Activated CD8-positive, alpha-beta T cell treated with anti-CD3 and anti-CD28 coated beads for 36 hours (primary cell): ENCODE results near the gene TTC24. TPM values are rescaled to one million over a fixed set of nuclear protein-coding genes. Genes with fewer than 3 reads are reported as not detected.
A peak's percentile ranks its signal among the peaks of the same experiment; 100 is the strongest.

Experiments
- ATAC-seq: fragments of 200-7000 bp; cut with Tn5 transposase; one replicate; pipeline ENCODE4 v1.10.0; 2021; ENCODE audit warnings: mild to moderate bottlenecking, moderate library complexity
- CTCF ChIA-PET: fragments of 350-600 bp; sonication (Branson Sonifier 250); formaldehyde crosslinking; loops from one replicate; lab custom pipeline; 2021; ENCODE audit warnings: antibody characterized with exemption; lab: Charles Lee
- POLR2A ChIA-PET: fragments of 350-600 bp; sonication (Branson Sonifier 250); formaldehyde crosslinking; loops from one replicate; lab custom pipeline; 2021; ENCODE audit warnings: antibody characterized with exemption; lab: Charles Lee
- DNase-seq: peaks from one replicate; pipeline ENCODE4 v3.0.0-alpha.2; 2020
- H3K27ac Mint-ChIP-seq: one replicate; pipeline ENCODE4 v1.8.0; 2021; ENCODE audit warnings: mild to moderate bottlenecking, mixed read lengths
- H3K27me3 Mint-ChIP-seq: one replicate; pipeline ENCODE4 v1.8.0; 2021; ENCODE audit warnings: mixed read lengths
- H3K36me3 Mint-ChIP-seq: one replicate; pipeline ENCODE4 v1.8.0; 2021; ENCODE audit warnings: low read depth, mixed read lengths
- H3K4me1 Mint-ChIP-seq: one replicate; pipeline ENCODE4 v1.8.0; 2021; ENCODE audit warnings: low read depth, mixed read lengths
- H3K4me3 Mint-ChIP-seq: one replicate; pipeline ENCODE4 v1.8.0; 2021; ENCODE audit warnings: mild to moderate bottlenecking, moderate library complexity, mixed read lengths
- H3K9me3 Mint-ChIP-seq: one replicate; pipeline ENCODE4 v1.8.0; 2021; ENCODE audit warnings: mixed read lengths
- CTCF ChIP-seq: fragments of 200-600 bp; IDR thresholded peaks from one replicate; pipeline ENCODE4 v1.8.0; 2022; ENCODE audit warnings: antibody characterized with exemption, mild to moderate bottlenecking
- intact Hi-C: fragments of 100-400 bp; cut with micrococcal nuclease; formaldehyde crosslinking; loops from one replicate; pipeline ENCODE4 v1.10.0; 2022
- total RNA-seq, 2 experiments: library from RNA; stranded (reverse); gene quantifications; one replicate each; pipeline ENCODE4 v1.2.3, GENCODE V29; 2021

The TTC24 gene
- total RNA-seq, 2 experiments from 2014 or later: 19.8 to 20.2 TPM

GRCh38 chr1:156623946-156624813, 44.7 kb downstream of the TTC24 start:
- no peak overlapping the region for H3K27ac Mint-ChIP-seq
- H3K9me3 Mint-ChIP-seq: no peaks in the 10 kb centered on the region
- TF ChIP-seq CTCF: peak; percentile 40
- ATAC-seq (peak; percentile 65), DNase-seq (peak; percentile 58)
- peaks cover 46% of the 10 kb centered on the region for H3K27me3 Mint-ChIP-seq
- peaks cover 10% of the 10 kb centered on the region for H3K4me1 Mint-ChIP-seq
- POLR2A ChIA-PET: interaction anchor here (0.9 to 1.3 kb wide), 3 partner anchors 19 to 57 kb away, joined by 3 read pairs; no protein-coding TSS in a partner anchor
- CTCF ChIA-PET: interaction anchor here (0.6 to 12.4 kb wide), 46 partner anchors 11 to 301 kb away, joined by 3 to 273 read pairs (median 4); partner anchors contain the start of genes BCAN, CRABP2, GPATCH4 and IQGAP3
- peak overlapping the region; percentile 12 for H3K4me3 Mint-ChIP-seq
- no peaks in the 10 kb centered on the region for H3K36me3 Mint-ChIP-seq
- intact Hi-C loops: loop anchor here (5.0 kb wide), 1 partner anchor 33 kb away; no protein-coding TSS in a partner anchor

GRCh38 chr1:156624814-156625435, 45.4 kb downstream of the TTC24 start:
- H3K4me1 Mint-ChIP-seq: peaks cover 10% of the 10 kb centered on the region
- TF ChIP-seq CTCF: no peak
- ATAC-seq (peak; percentile 5), DNase-seq (no peak)
- intact Hi-C loops: loop anchor here (5.0 kb wide), 1 partner anchor 32 kb away; no protein-coding TSS in a partner anchor
- POLR2A ChIA-PET: interaction anchor here (1.3 kb wide), 2 partner anchors 31 to 57 kb away, joined by 3 read pairs; no protein-coding TSS in a partner anchor
- peaks cover 39% of the 10 kb centered on the region for H3K27me3 Mint-ChIP-seq
- H3K27ac Mint-ChIP-seq: no peak overlapping the region
- H3K36me3 Mint-ChIP-seq: no peaks in the 10 kb centered on the region
- CTCF ChIA-PET: interaction anchor here (0.8 to 12.4 kb wide), 41 partner anchors 10 to 265 kb away, joined by 3 to 273 read pairs (median 5); partner anchors contain the start of genes BCAN, CRABP2, IQGAP3 and ISG20L2
- no peaks in the 10 kb centered on the region for H3K9me3 Mint-ChIP-seq
- H3K4me3 Mint-ChIP-seq: no peak overlapping the region

- intact Hi-C loops: no loop called here
- peaks cover 10% of the 10 kb centered on the region for H3K4me1 Mint-ChIP-seq
- peaks cover 37% of the 10 kb centered on the region for H3K27me3 Mint-ChIP-seq
- ATAC-seq (peak; percentile 74), DNase-seq (peak; percentile 74)
- peak; percentile 96 for TF ChIP-seq CTCF
- CTCF ChIA-PET: interaction anchor here (1.0 to 12.4 kb wide), 22 partner anchors 9 to 266 kb away, joined by 3 to 273 read pairs (median 8); partner anchors contain the start of genes BCAN, CRABP2 and NES
- no peaks in the 10 kb centered on the region for H3K36me3 Mint-ChIP-seq
- POLR2A ChIA-PET: no interaction called here
- H3K4me3 Mint-ChIP-seq: peak overlapping the region; percentile 53
- no peak overlapping the region for H3K27ac Mint-ChIP-seq
- H3K9me3 Mint-ChIP-seq: no peaks in the 10 kb centered on the region
These were observed 46.0 kb downstream of the TTC24 start for GRCh38 chr1:156625436-156626078.

GRCh38 chr1:156626079-156626438, 46.5 kb downstream of the TTC24 start:
- H3K36me3 Mint-ChIP-seq: no peaks in the 10 kb centered on the region
- no peak for TF ChIP-seq CTCF
- intact Hi-C loops: no loop called here
- H3K4me3 Mint-ChIP-seq: no peak overlapping the region
- ATAC-seq: no peak
- H3K4me1 Mint-ChIP-seq: peaks cover 10% of the 10 kb centered on the region
- no peaks in the 10 kb centered on the region for H3K9me3 Mint-ChIP-seq
- DNase-seq: no peak
- CTCF ChIA-PET: interaction anchor here (0.7 to 12.4 kb wide), 18 partner anchors 10 to 241 kb away, joined by 3 to 273 read pairs (median 7); partner anchors contain the start of genes BCAN, CRABP2 and NES
- no peak overlapping the region for H3K27ac Mint-ChIP-seq
- POLR2A ChIA-PET: interaction anchor here (0.7 kb wide), 1 partner anchor 31 kb away, joined by 3 read pairs; no protein-coding TSS in a partner anchor
- H3K27me3 Mint-ChIP-seq: peaks cover 39% of the 10 kb centered on the region
